NT2/D1 (cell line): ENCODE measurements around the gene CYP51A1.
"Not testable (repeated sequence)": the region's sequence is repeated elsewhere in the genome, so short reads cannot be mapped to it uniquely, and the experiment has no call there.

Experiments
- DNase-seq: peaks from one replicate; pipeline ENCODE4 v3.0.0-alpha.2; 2011; ENCODE audit warnings: low read depth, low spot score
- H3K27me3 ChIP-seq: 2 replicates; pipeline ENCODE4 v1.6.0; 2011; ENCODE audit warnings: mild to moderate bottlenecking; ENCODE audit not compliant: insufficient read length, insufficient read depth
- H3K36me3 ChIP-seq: 2 replicates; pipeline ENCODE4 v1.6.1; 2011; ENCODE audit warnings: mild to moderate bottlenecking, low read length, mixed read lengths; ENCODE audit not compliant: insufficient read depth, insufficient read length
- H3K4me1 ChIP-seq: 2 replicates; pipeline ENCODE4 v1.5.1; 2011; ENCODE audit not compliant: insufficient read depth, insufficient read length
- H3K4me3 ChIP-seq: 2 replicates; pipeline ENCODE4 v1.5.1; 2011; ENCODE audit warnings: low read depth; ENCODE audit not compliant: insufficient read length
- H3K9ac ChIP-seq: 2 replicates; pipeline ENCODE4 v1.6.0; 2011; ENCODE audit warnings: low read depth; ENCODE audit not compliant: insufficient read length
- H3K9me3 ChIP-seq: 2 replicates; pipeline ENCODE4 v1.5.1; 2011; ENCODE audit warnings: mild to moderate bottlenecking, low read length; ENCODE audit not compliant: insufficient read depth
- SUZ12 ChIP-seq: IDR thresholded peaks from 2 replicates; pipeline ENCODE4 v1.6.1; 2011; ENCODE audit not compliant: insufficient read length, insufficient read depth; ENCODE audit errors: extremely low read depth
- YY1 ChIP-seq: IDR thresholded peaks from 2 replicates; pipeline ENCODE4 v1.6.1; 2011; ENCODE audit not compliant: insufficient read length, insufficient read depth
- ZNF274 ChIP-seq: IDR thresholded peaks from 2 replicates; pipeline ENCODE4 v1.6.1; 2011; ENCODE audit warnings: mild to moderate bottlenecking, low read depth, low read length

CYP51A1 gene

GRCh38 chr7:92119213-92119759 lies 15.0 kb downstream of the CYP51A1 start:
- Histone ChIP-seq H3K9me3 (no peaks in the 10 kb centered on the region), H3K4me1 (no peaks in the 10 kb centered on the region), H3K9ac (no peak overlapping the region), H3K4me3 (no peak overlapping the region), H3K27me3 (no peaks in the 10 kb centered on the region), H3K36me3 (peaks cover 54% of the 10 kb centered on the region)
- DNase-seq: no peak
- no peak for TF ChIP-seq YY1
- no peak for TF ChIP-seq ZNF274

- no peak overlapping the region for H3K4me3 ChIP-seq
- TF ChIP-seq SUZ12: no peak
- TF ChIP-seq ZNF274: no peak
- TF ChIP-seq YY1: no peak
- no peak for DNase-seq
- no peak overlapping the region for H3K9ac ChIP-seq
- H3K27me3 ChIP-seq: no peaks in the 10 kb centered on the region
- peaks cover 42% of the 10 kb centered on the region for H3K36me3 ChIP-seq
- H3K9me3 ChIP-seq: no peaks in the 10 kb centered on the region
- no peaks in the 10 kb centered on the region for H3K4me1 ChIP-seq
These were observed 17.3 kb downstream of the CYP51A1 start for GRCh38 chr7:92116949-92117348.

GRCh38 chr7:92115821-92116220 lies 18.5 kb downstream of the CYP51A1 start:
- TF ChIP-seq YY1 (no peak), SUZ12 (no peak), ZNF274 (no peak)
- H3K4me1 ChIP-seq: no peaks in the 10 kb centered on the region
- no peak overlapping the region for H3K9ac ChIP-seq
- no peak for DNase-seq
- H3K4me3 ChIP-seq: no peak overlapping the region
- no peaks in the 10 kb centered on the region for H3K9me3 ChIP-seq
- no peaks in the 10 kb centered on the region for H3K27me3 ChIP-seq
- H3K36me3 ChIP-seq: peaks cover 43% of the 10 kb centered on the region

- Histone ChIP-seq H3K9ac (no peak overlapping the region), H3K36me3 (peaks cover 33% of the 10 kb centered on the region), H3K4me1 (no peaks in the 10 kb centered on the region), H3K27me3 (no peaks in the 10 kb centered on the region), H3K4me3 (no peak overlapping the region), H3K9me3 (no peaks in the 10 kb centered on the region)
- no peak for TF ChIP-seq SUZ12
- no peak for TF ChIP-seq ZNF274
- no peak for TF ChIP-seq YY1
- no peak for DNase-seq
These were observed 23.4 kb downstream of the CYP51A1 start for GRCh38 chr7:92110857-92111256.

GRCh38 chr7:92108821-92109220 lies 25.5 kb downstream of the CYP51A1 start:
- Histone ChIP-seq H3K36me3 (peaks cover 38% of the 10 kb centered on the region), H3K9me3 (no peaks in the 10 kb centered on the region), H3K27me3 (no peaks in the 10 kb centered on the region), H3K4me1 (no peaks in the 10 kb centered on the region), H3K9ac (no peak overlapping the region), H3K4me3 (no peak overlapping the region)
- no peak for DNase-seq
- TF ChIP-seq ZNF274 (no peak), SUZ12 (no peak), YY1 (no peak)

GRCh38 chr7:92102862-92103261 lies 31.4 kb downstream of the CYP51A1 start:
- not testable (repeated sequence) for DNase-seq, H3K4me1 ChIP-seq
- peaks cover 41% of the 10 kb centered on the region for H3K36me3 ChIP-seq

GRCh38 chr7:92100534-92100933 lies 33.7 kb downstream of the CYP51A1 start:
- no peak for DNase-seq
- no peaks in the 10 kb centered on the region for H3K4me1 ChIP-seq
- no peak overlapping the region for H3K4me3 ChIP-seq
- H3K9ac ChIP-seq: no peak overlapping the region
- H3K36me3 ChIP-seq: peaks cover 42% of the 10 kb centered on the region
- no peaks in the 10 kb centered on the region for H3K27me3 ChIP-seq
- no peak for TF ChIP-seq ZNF274
- no peak for TF ChIP-seq SUZ12
- no peak for TF ChIP-seq YY1
- no peaks in the 10 kb centered on the region for H3K9me3 ChIP-seq

More at GRCh38 chr7:92102862-92103261, 31.4 kb downstream of the CYP51A1 start:
- H3K27me3 ChIP-seq, H3K9ac ChIP-seq, H3K9me3 ChIP-seq, H3K4me3 ChIP-seq: not testable (repeated sequence)

GRCh38 chr7:92095380-92095779 lies 38.9 kb downstream of the CYP51A1 start:
- Histone ChIP-seq H3K36me3 (peaks cover 48% of the 10 kb centered on the region), H3K9ac (no peak overlapping the region), H3K4me3 (no peak overlapping the region), H3K9me3 (no peaks in the 10 kb centered on the region), H3K27me3 (no peaks in the 10 kb centered on the region), H3K4me1 (no peaks in the 10 kb centered on the region)
- TF ChIP-seq YY1: no peak
- TF ChIP-seq ZNF274: no peak
- TF ChIP-seq SUZ12: no peak
- DNase-seq: no peak
